Cortex of kidney (tissue), 1 donor: ENCODE results near the gene KCNN3.

Experiments
- DNase-seq: peaks from one replicate; lab custom pipeline; 2025; lab: John Stamatoyannopoulos, UW

The KCNN3 gene

DNA sequence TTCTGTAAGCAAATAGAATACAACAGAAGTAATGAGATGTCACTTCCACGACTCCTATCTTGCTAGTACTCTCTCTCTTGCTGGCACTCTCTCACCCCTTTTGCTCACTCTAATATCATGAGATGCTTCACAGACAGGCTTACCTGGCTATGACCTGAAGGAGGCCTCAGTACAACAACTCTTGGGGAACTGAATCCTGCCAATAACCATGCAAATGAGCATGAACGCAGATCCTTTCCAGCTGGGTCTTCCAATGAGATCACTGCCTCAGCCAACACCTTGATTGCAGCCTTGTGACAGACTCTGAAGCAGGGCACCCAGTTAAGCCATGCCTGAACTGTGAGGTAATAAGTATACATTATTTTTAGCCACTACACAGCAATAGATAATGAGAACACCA lies 209.0 kb downstream of the KCNN3 start:
- DNase-seq = no peak

DNA sequence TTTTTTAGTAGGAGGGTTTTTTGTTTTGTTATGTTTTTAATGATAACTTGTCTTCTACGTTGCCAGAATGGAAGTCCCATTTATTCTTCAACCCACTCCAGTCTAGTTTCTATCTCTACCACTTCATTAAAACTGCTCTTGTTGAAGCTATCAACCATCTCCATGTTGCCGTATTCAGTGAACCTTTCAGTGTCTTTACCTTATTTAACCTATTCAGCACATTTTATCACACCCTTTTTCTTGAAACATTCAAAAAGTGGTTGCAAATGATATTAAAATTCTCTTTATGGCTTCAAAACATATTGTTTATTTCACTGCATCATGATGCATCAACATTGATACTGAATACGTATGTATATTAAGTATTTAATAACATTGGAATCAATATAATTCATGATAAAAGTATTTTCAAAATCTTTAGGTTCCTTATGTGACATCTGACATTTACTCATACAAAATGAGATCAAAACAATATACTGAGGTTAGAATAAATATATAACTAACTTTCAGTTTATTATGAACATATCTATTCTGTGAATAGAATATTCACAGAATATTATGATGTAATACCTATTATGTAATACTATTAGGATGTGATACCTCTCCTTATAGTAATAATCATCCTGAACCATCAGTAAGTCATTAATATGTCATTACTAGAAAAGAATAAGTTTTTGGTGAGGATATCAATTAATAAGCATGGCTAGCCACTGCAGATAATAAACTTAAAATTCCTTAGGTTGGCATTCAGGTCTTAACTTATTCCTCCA lies 210.1 kb downstream of the KCNN3 start:
- DNase-seq = no peak

DNA sequence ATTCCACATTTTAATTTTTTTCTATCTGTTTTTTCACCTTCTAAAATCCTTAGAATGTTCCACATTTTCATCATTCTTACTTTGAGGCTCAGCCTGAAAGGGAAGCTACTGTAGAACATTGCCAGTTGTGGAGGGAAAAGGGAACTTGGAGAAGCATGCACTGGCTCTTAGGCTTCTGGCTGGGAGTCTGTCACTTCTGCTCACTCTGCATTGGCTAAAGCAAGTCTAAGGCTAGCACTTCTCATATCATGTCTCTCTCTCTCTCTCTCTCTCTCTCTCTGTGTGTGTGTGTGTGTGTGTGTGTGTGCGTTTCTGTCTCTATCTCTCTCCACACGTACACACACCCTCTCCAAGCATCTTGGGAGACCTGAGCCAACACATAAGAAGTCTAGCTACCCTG lies 212.5 kb downstream of the KCNN3 start:
- no peak for DNase-seq

DNA sequence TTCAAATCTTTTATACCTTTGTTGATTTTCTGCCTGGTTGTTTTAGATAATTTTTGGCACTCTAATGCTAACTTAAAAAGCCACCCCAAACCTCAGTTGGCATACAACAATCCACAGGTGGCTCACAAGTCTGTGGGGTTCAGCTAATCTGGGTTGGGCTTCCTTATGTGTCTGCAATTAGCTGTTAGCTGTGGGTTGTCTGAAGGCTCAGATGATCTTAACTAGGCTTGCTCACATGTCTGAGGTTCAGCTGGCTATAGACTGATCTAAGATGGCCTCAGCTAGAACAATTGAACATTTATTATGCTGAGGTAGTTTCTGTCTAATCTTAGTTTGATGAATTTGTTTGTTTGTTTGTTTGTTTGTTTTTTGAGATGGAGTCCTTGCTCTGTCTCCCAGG lies 217.2 kb downstream of the KCNN3 start:
- DNase-seq = no peak
